ENCODE results near the gene STPG3.

DNA sequence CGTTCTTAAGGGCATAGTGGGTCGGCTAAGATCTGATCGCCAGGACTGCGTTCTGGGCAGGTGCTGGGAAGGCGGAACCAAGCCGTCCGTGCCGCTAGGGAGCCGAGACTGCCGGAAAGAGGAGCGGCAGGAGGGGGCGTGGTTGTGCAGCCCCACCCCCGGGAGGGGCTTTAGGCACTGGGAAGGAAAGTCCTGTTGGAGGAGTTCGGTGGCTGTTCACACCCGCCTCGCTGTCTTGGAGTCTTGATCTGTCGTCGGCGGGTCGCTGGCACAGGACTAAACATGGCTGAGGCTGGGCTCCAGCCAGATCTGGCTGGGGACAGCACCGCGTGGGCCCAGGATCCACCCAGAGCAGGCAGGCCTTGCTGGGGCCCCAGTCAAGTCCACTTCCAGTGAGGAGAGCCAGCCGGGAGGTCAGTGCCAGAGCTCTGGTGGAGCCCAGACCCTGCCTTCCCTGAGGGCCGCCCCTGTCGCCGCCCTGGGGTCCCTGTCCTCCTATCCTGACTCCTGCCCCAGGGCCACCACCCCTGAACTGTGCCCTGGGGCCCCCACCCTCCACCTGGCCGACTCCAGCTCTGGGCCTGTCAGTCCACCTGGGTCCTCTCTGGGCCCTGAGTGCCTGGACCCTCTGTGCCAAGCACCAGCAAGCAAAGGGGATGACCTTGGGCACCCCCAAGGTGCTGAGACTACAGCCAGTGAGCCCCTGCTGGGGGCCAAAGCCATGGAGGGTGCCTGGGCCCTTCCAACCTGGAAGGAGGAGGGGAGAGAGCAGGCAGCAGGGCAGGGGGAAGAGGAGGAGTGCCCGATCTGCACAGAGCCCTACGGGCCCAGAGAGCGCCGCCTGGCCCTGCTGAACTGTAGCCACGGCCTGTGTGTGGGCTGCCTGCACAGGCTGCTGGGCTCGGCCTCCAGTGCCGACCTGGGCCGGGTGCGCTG lies 33.5 kb upstream of the STPG3 start:
- TF ChIP-seq GATA2 (IDR thresholded peaks at IDR 0.05; ENCODE audit: low read depth, low read length) (no peak), GATA3 (IDR thresholded peaks at IDR 0.05; ENCODE audit: low read depth, low read length) (no peak)
